Esophagus (tissue), 2 donors: Measurements from ENCODE around the gene SLC44A5. TPM values are rescaled to one million over a fixed set of nuclear protein-coding genes. Genes with fewer than 3 reads are reported as not detected.

ENCODE experiments used
- H3K27ac ChIP-seq, 2 donors: one replicate each; pipeline ENCODE4 v1.5.1; 2013; ENCODE audit warnings: low read depth in 2 of 2, mild to moderate bottlenecking in 2 of 2, inconsistent platforms in 1 of 2, low read length in 1 of 2, moderate library complexity in 1 of 2
- H3K27me3 ChIP-seq, 2 donors: one replicate each; pipeline ENCODE4 v1.6.1; 2013; ENCODE audit warnings: low read length in 2 of 2, control low read depth in 1 of 2, mild to moderate bottlenecking in 1 of 2; ENCODE audit not compliant: insufficient read depth in 2 of 2, control insufficient read depth in 1 of 2
- H3K36me3 ChIP-seq, 2 donors: one replicate each; pipeline ENCODE4 v1.6.1; 2013; ENCODE audit warnings: low read length in 1 of 2; ENCODE audit not compliant: control insufficient read depth in 2 of 2, insufficient read depth in 2 of 2
- H3K4me1 ChIP-seq, 2 donors: one replicate each; pipeline ENCODE4 v1.6.1; 2013; ENCODE audit warnings: low read length in 1 of 2; ENCODE audit not compliant: control insufficient read depth in 2 of 2, insufficient read depth in 2 of 2
- H3K4me3 ChIP-seq, 2 donors: one replicate each; pipeline ENCODE4 v1.5.1; 2013; ENCODE audit warnings: low read length in 2 of 2, mild to moderate bottlenecking in 2 of 2, low read depth in 1 of 2, moderate library complexity in 1 of 2
- H3K9me3 ChIP-seq, 2 donors: one replicate each; pipeline ENCODE4 v1.6.1; 2013; ENCODE audit warnings: mild to moderate bottlenecking in 2 of 2, low read depth in 1 of 2, low read length in 1 of 2, moderate library complexity in 1 of 2; ENCODE audit not compliant: control insufficient read depth in 2 of 2, insufficient read depth in 1 of 2
- WGBS, 2 donors: extraction: QIAGEN DNeasy Blood & Tissue Kit; methylation state at CpG; one replicate each; pipeline ENCODE4 v1.1.7; 2013; 5-methylcytosine and 5-hydroxymethylcytosine counted together
- polyA plus RNA-seq, 2 donors: library from polyadenylated mRNA; stranded (reverse); fragments of 200-250 nt; gene quantifications; one replicate each; pipeline ENCODE4 v1.2.3, GENCODE V29; 2013
- donor health status: healthy with polysubstance abuse.
- donor health status: Bipolar disorder and iron deficiency.

The SLC44A5 gene
- polyA plus RNA-seq, 2 donors: 0.75 to 3.1 TPM

DNA sequence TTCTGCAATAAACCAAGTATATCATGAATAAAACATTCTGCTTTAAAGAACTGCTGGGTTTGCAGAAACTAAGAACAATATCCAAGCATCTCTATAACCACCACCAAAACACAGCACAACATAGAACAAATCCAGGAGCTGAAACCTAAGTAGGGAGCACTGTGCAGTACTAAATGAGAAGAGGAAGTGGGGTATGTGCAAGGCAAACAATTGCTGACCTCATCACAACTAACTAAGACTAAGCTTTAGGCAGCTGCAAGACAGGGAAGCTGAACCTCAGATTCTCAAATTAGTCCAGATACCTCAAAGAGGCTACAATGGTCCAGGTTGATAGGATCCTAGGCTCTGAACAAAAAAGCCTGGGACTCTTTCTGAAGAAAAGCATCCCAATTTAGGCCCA, 172.6 kb downstream of the SLC44A5 start:
- Histone ChIP-seq H3K36me3 (no peaks in the 10 kb centered on the region), H3K4me1 (no peaks in the 10 kb centered on the region), H3K27ac (no peak overlapping the region), H3K4me3 (no peak overlapping the region), H3K9me3 (no peaks in the 10 kb centered on the region), H3K27me3 (no peaks in the 10 kb centered on the region)

DNA sequence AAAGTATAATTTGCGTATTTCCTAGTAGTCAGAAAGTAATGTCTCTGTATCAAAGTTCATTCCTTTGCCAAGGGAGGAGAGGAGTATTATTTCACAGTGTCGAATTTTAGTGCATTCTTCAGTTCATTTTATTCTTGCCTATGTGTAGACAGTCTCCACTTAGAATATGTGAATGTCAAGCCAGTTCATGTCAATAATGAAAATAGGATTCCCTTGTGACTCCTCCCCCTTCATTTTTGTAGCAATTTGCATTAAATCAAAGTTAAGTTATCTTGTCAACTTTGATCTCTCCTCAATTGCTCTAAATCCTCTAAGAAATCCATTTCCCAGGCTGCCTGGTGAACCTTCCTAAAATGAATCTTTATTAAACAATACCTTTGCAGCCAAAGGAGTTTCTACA, 179.1 kb downstream of the SLC44A5 start:
- Histone ChIP-seq H3K9me3 (no peaks in the 10 kb centered on the region), H3K36me3 (no peaks in the 10 kb centered on the region), H3K27ac (no peak overlapping the region), H3K4me3 (no peak overlapping the region), H3K4me1 (no peaks in the 10 kb centered on the region), H3K27me3 (no peaks in the 10 kb centered on the region)
- 59 to 61% methylated on average over 2 of the region's 2 CpGs for WGBS, 2 donors

DNA sequence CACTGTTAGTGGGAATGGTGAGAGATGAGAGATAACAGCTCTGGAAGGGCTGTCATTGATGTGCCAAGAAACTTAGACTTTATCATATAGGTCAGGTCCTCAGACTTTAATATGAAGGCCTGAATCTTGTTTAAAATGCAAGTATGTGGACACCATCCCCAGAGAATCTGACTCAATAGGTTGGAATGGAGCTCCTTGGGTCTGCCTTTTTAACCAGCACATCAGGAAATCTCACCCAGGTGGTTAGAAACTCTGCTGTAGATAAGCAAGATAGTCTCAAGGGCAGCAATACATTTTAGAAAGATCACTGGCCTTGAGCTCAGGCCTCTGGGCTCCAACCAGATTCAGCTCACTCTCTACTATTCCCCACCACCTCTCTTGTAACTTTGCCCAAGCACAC, 180.4 kb downstream of the SLC44A5 start:
- no peak overlapping the region for H3K4me3 ChIP-seq
- H3K27ac ChIP-seq: no peak overlapping the region
- H3K36me3 ChIP-seq: no peaks in the 10 kb centered on the region
- no peaks in the 10 kb centered on the region for H3K9me3 ChIP-seq
- H3K27me3 ChIP-seq: no peaks in the 10 kb centered on the region
- H3K4me1 ChIP-seq: no peaks in the 10 kb centered on the region

DNA sequence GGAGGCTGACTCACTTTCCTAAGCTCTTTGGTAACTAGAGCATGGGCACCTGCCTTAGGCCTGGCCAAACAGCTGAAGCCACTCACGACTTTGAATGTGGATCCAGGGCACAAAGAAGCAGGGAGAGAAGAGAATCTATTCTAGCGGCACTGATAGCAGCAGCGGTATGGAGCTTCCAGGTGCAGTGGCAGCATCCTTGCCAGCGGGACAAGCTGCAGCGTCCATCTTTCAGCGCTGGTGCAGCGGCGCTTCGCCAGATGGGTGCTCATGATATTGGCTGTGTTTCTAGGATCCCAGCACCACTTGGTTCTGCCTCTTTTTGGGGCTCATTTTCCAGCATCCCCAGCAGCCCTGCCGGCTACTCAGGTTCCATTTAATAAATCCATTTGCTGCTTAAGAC, 184.2 kb downstream of the SLC44A5 start:
- no peaks in the 10 kb centered on the region for H3K4me1 ChIP-seq
- H3K27ac ChIP-seq: no peak overlapping the region
- no peaks in the 10 kb centered on the region for H3K36me3 ChIP-seq
- no peaks in the 10 kb centered on the region for H3K27me3 ChIP-seq
- WGBS, 2 donors: 83 to 88% methylated on average over 10 of the region's 10 CpGs
- no peak overlapping the region for H3K4me3 ChIP-seq
- no peaks in the 10 kb centered on the region for H3K9me3 ChIP-seq

DNA sequence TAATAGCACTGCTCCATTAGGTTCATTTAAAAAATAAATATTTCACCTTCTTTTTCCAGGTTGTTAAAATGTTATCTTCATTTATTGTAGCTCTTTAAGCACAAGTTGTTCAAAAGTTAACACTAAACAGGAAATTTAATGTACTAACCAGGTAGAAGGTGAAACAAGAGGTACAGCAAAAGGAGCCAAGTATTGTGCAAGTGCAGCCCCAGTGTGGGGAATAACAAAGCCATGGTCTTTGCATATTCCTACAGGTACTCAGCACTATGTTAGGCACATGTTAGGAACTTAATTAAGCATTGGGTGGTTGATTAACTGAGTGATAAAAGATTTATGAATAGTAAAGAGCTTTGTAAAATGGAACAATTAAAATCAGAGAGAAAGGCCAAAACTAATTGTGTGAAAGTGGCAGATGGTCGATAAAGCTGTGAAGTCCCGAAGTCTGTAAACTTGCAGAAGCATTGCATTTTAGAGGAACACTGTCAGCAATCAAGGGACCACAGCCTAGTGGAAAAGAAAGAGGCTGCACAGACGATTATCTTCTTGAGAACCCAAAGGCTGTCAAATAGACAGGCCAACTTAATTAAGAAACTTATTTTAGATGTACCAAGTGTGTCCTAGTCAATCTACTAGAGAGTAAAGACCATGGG, 185.8 kb downstream of the SLC44A5 start:
- WGBS, 2 donors: 71 to 77% methylated on average over 3 of the region's 3 CpGs
- H3K4me1 ChIP-seq: no peaks in the 10 kb centered on the region
- H3K36me3 ChIP-seq: no peaks in the 10 kb centered on the region
- H3K27ac ChIP-seq: no peak overlapping the region
- no peaks in the 10 kb centered on the region for H3K27me3 ChIP-seq
- H3K4me3 ChIP-seq: no peak overlapping the region
- no peaks in the 10 kb centered on the region for H3K9me3 ChIP-seq

DNA sequence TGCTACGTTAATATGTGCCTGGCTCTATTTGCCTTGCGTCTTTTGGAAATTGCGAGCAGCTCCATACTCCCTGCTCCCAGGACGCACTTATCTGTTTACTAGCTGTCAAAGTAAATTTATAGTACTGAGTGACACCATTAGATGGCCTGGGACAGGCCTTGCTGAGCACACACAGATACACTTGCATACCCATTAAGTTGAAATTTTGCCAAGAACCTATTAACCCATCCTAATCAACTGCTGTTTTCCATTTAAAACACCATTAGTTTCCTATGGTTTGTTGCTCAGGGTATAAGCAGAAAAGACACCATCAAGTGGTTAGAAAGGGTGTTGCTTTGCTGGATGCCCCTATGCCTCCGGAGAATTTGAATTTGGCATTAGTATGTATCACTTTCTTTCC, 187.3 kb downstream of the SLC44A5 start:
- H3K27me3 ChIP-seq: no peaks in the 10 kb centered on the region
- no peaks in the 10 kb centered on the region for H3K9me3 ChIP-seq
- no peaks in the 10 kb centered on the region for H3K36me3 ChIP-seq
- H3K4me3 ChIP-seq: no peak overlapping the region
- H3K4me1 ChIP-seq: no peaks in the 10 kb centered on the region
- 55 to 65% methylated on average over 5 of the region's 5 CpGs for WGBS, 2 donors
- no peak overlapping the region for H3K27ac ChIP-seq

DNA sequence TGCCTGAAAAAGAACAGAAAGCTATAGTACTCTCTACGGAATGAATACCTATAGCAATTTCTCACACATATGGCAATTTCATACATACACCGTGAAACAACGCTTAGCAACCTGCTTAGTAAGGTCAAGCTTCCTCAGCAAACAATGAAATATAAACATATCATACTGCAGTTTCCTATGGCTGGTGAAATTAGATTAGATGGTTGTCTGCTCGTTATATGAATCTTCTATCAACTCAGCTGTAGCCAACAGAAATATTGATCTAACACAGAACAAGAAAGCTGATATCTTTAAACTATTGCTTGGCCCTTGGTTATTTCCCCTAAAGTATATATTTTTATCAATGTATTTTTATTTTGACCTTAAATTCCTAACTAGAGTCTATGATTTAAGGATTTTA, 187.8 kb downstream of the SLC44A5 start:
- WGBS, 2 donors: 36% methylated on average over 4 of the region's 4 CpGs
- Histone ChIP-seq H3K4me3 (no peak overlapping the region), H3K9me3 (no peaks in the 10 kb centered on the region), H3K4me1 (no peaks in the 10 kb centered on the region), H3K27me3 (no peaks in the 10 kb centered on the region), H3K36me3 (no peaks in the 10 kb centered on the region), H3K27ac (no peak overlapping the region)

DNA sequence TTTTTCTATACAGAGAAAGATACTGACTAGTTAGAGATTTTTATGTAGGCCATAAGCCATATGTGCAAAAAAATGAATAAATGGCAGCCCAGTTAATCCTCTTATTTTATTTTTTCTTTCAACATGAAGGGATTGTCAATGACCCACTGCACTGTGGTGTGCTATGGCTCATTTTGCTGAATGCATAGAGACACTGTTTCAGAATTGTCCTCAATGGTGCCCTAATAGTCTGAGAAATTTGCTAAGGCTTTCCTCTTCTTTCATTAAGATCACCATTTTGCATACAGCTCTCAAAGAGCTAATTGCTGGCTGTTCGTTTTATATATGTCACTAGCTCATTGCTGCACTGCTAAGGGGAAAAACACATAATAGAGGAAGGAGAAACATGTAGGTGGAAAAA, 189.5 kb downstream of the SLC44A5 start:
- Histone ChIP-seq H3K27me3 (no peaks in the 10 kb centered on the region), H3K4me3 (no peak overlapping the region), H3K4me1 (no peaks in the 10 kb centered on the region), H3K27ac (no peak overlapping the region), H3K9me3 (no peaks in the 10 kb centered on the region), H3K36me3 (no peaks in the 10 kb centered on the region)
- 69 to 71% methylated on average over 1 of the region's 1 CpG for WGBS, 2 donors

DNA sequence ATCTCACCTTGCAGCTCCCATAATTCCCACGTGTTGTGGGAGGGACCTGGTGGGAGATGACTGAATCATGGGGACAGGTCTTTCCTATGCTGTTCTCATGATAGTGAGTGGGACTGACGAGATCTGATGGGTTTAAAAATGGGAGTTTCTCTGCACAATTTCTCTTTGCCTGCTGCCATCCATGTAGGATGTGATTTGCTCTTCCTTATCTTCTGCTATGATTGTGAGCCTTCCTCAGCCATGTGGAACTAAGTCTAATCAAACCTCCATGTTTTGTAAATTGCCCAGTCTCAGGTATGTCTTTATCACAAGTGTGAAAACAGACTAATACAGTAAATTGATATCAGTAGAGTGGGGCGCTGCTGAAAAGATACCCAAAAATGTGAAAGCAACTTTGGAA, 195.7 kb downstream of the SLC44A5 start:
- 68 to 69% methylated on average over 3 of the region's 3 CpGs for WGBS, 2 donors
- Histone ChIP-seq H3K4me3 (no peak overlapping the region), H3K4me1 (no peaks in the 10 kb centered on the region), H3K36me3 (no peaks in the 10 kb centered on the region), H3K27ac (no peak overlapping the region), H3K9me3 (peaks cover 0 to 4% of the 10 kb centered on the region in 2 donors), H3K27me3 (no peaks in the 10 kb centered on the region)

DNA sequence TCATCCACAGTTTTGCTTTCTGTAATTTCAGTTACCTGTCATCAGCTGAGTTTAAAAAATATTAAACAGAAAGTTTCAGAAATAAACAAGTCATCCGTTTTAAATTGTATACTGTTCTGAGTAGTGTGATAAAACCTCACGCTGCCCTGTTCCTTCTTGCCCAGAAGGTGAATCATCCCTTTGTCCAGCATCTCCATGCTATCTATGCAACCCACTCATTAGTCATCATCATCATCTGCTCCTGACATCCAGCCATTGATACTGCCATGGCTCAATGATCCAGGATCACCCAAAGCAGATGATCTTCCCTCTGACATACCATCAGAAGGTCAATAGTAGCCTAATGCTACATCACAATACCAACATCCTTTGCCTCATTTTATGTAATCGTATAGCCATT, 198.3 kb downstream of the SLC44A5 start:
- 71 to 82% methylated on average over 3 of the region's 3 CpGs for WGBS, 2 donors

More for the DNA sequence above, 198.3 kb downstream of the SLC44A5 start:
- H3K9me3 ChIP-seq: peaks cover 0 to 4% of the 10 kb centered on the region in 2 donors
- H3K4me3 ChIP-seq: no peak overlapping the region
- no peaks in the 10 kb centered on the region for H3K36me3 ChIP-seq
- no peaks in the 10 kb centered on the region for H3K27me3 ChIP-seq
- no peak overlapping the region for H3K27ac ChIP-seq
- H3K4me1 ChIP-seq: no peaks in the 10 kb centered on the region
